Stimulated activated CD8-positive, alpha-beta memory T cell treated with anti-CD3 and anti-CD28 coated beads, Interleukin-7, amount 100 ng/mL, for 1 hour (primary cell): ENCODE measurements around the gene CDKAL1.

Experiments
- DNase-seq, 2 donors: peaks; one replicate each; pipeline ENCODE4 v3.0.0-alpha.2; 2020; ENCODE audit warnings: low read depth in 2 of 2

The CDKAL1 gene

GRCh38 chr6:20838113-20838512, 303.9 kb downstream of the CDKAL1 start:
- DNase-seq: no peak

- DNase-seq: no peak
Observed at GRCh38 chr6:20839630-20840029, 305.4 kb downstream of the CDKAL1 start.

GRCh38 chr6:20840675-20841074, 306.4 kb downstream of the CDKAL1 start:
- DNase-seq: no peak

GRCh38 chr6:20841806-20842205, 307.5 kb downstream of the CDKAL1 start:
- DNase-seq: no peak

GRCh38 chr6:20845592-20845991, 311.3 kb downstream of the CDKAL1 start:
- DNase-seq: no peak

GRCh38 chr6:20846602-20847028, 312.4 kb downstream of the CDKAL1 start:
- no peak for DNase-seq

GRCh38 chr6:20847904-20848303, 313.6 kb downstream of the CDKAL1 start:
- DNase-seq: no peak

- DNase-seq: no peak
Observed at GRCh38 chr6:20850686-20851416, 316.6 kb downstream of the CDKAL1 start.

- no peak for DNase-seq
Observed at GRCh38 chr6:20851795-20852194, 317.5 kb downstream of the CDKAL1 start.

- DNase-seq: no peak
Observed at GRCh38 chr6:20853828-20854227, 319.6 kb downstream of the CDKAL1 start.

GRCh38 chr6:20856681-20857288, 322.5 kb downstream of the CDKAL1 start:
- DNase-seq: no peak

GRCh38 chr6:20861481-20861880, 327.2 kb downstream of the CDKAL1 start:
- no peak for DNase-seq

GRCh38 chr6:20866036-20866435, 331.8 kb downstream of the CDKAL1 start:
- DNase-seq: no peak

GRCh38 chr6:20866935-20867703, 332.9 kb downstream of the CDKAL1 start:
- DNase-seq: no peak

GRCh38 chr6:20868397-20869096, 334.3 kb downstream of the CDKAL1 start:
- no peak for DNase-seq

- DNase-seq: no peak
Observed at GRCh38 chr6:20870021-20870420, 335.8 kb downstream of the CDKAL1 start.

GRCh38 chr6:20870493-20870892, 336.2 kb downstream of the CDKAL1 start:
- DNase-seq: no peak

GRCh38 chr6:20873425-20874190, 339.4 kb downstream of the CDKAL1 start:
- no peak for DNase-seq

GRCh38 chr6:20875369-20875963, 341.2 kb downstream of the CDKAL1 start:
- DNase-seq: no peak

- no peak for DNase-seq
Observed at GRCh38 chr6:20876036-20876435, 341.8 kb downstream of the CDKAL1 start.

GRCh38 chr6:20876561-20876960, 342.3 kb downstream of the CDKAL1 start:
- no peak for DNase-seq
